Cardiac fibroblast (primary cell): Measurements from ENCODE around the gene ATP2C2.

Source experiments
- DNase-seq, 2 donors: peaks; one replicate each; pipeline versions ENCODE4 v3.0.0 to v3.0.0-alpha.2; 2010; ENCODE audit warnings: low read depth in 2 of 2
- H3K4me3 ChIP-seq, 2 donors: replicated peaks in 1 of 2; 1 replicate in 1 of 2; 2 replicates in 1 of 2; pipeline ENCODE4 v1.5.1; 2011; ENCODE audit warnings: low read depth in 2 of 2, low read length in 2 of 2, mild to moderate bottlenecking in 2 of 2, moderate library complexity in 1 of 2
- CTCF ChIP-seq: IDR thresholded peaks from one replicate; pipeline ENCODE4 v1.5.1; 2011; ENCODE audit warnings: low read depth, mild to moderate bottlenecking, low read length, inconsistent platforms

ATP2C2 gene

GRCh38 chr16:84438971-84439696 lies 70.8 kb downstream of the ATP2C2 start:
- no peak for DNase-seq
- H3K4me3 ChIP-seq = no peak overlapping the region
- no peak for TF ChIP-seq CTCF

- no peak overlapping the region for H3K4me3 ChIP-seq
- no peak for TF ChIP-seq CTCF
- DNase-seq = no peak
Measured at GRCh38 chr16:84442416-84443145, 74.2 kb downstream of the ATP2C2 start.

GRCh38 chr16:84443166-84443802 lies 74.9 kb downstream of the ATP2C2 start:
- no peak overlapping the region for H3K4me3 ChIP-seq
- no peak for DNase-seq
- no peak for TF ChIP-seq CTCF

GRCh38 chr16:84444476-84444875 lies 76.1 kb downstream of the ATP2C2 start:
- TF ChIP-seq CTCF = no peak
- no peak overlapping the region for H3K4me3 ChIP-seq

GRCh38 chr16:84446084-84446483 lies 77.7 kb downstream of the ATP2C2 start:
- TF ChIP-seq CTCF = no peak
- DNase-seq = peak in 1 of 2 donors; percentile 37
- H3K4me3 ChIP-seq = no peak overlapping the region

More at GRCh38 chr16:84444476-84444875, 76.1 kb downstream of the ATP2C2 start:
- DNase-seq = no peak

- DNase-seq = peak in 1 of 2 donors; percentile 4
- no peak overlapping the region for H3K4me3 ChIP-seq
- no peak for TF ChIP-seq CTCF
Measured at GRCh38 chr16:84446596-84447392, 78.5 kb downstream of the ATP2C2 start.
